ENCODE measurements around the gene NET1.

The NET1 gene

DNA sequence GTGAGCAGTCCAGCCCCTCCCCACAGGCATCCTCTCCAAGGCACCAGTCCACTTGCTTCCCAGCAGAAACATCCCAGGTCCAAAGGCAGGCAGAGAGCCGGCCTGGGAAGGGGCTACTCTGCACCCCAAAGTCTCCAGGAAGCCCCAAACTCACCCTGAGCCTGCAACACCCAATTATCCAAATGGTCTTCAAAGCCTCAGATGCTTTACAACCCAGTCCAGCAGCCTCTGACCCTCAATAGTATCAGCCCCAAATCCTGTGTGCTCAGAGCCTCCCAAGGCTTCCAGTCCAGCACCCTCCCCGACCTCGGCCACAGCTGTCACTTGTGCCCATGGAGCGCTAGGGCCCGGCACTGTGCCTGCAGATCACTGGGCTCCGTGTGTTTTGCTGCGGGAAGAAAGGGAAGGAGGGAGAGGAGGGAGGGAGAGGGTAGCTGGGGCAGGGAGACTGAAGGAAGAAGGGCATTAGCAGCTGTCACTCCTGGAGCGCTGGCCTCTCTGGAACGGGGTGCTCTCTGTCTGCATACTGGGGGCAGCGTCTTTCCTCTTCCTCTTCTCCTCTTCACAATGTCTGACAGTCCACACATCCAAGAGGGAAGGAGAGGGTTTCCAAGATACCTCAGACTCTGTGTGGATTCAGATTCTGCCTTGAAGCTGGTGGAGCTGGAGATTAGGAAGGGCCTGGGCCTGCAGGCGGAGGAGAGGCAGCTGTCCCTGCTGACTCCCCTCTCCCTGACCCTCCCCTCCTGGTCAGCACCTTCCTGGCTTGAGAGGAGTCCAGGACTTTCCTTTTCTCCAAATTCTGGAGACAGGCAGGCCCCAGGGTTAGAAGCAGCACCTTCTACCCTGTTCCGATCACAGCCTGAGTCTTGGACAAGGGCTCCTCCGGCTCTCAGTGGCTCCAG, 73.8 kb downstream of the NET1 start:
- DNase-seq: no peak

DNA sequence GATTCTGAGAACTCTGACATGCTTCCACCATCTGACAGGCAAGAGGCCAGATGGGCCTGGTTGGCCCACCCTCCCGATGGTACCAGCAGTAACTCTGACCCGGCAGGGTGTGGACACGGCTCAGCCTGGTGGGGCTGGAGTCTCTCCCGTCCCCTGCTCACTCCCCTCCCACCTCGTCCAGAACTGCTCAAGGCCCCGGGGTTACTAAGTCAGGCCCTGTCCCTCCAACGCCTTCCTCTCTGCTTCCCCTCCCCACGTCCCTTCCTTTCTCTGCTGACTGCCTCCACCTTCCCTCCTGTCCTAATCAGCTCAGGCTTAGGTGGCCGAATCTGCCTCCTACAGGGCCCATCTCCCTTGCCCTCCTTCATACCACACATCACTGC, 74.5 kb downstream of the NET1 start:
- no peak for DNase-seq

DNA sequence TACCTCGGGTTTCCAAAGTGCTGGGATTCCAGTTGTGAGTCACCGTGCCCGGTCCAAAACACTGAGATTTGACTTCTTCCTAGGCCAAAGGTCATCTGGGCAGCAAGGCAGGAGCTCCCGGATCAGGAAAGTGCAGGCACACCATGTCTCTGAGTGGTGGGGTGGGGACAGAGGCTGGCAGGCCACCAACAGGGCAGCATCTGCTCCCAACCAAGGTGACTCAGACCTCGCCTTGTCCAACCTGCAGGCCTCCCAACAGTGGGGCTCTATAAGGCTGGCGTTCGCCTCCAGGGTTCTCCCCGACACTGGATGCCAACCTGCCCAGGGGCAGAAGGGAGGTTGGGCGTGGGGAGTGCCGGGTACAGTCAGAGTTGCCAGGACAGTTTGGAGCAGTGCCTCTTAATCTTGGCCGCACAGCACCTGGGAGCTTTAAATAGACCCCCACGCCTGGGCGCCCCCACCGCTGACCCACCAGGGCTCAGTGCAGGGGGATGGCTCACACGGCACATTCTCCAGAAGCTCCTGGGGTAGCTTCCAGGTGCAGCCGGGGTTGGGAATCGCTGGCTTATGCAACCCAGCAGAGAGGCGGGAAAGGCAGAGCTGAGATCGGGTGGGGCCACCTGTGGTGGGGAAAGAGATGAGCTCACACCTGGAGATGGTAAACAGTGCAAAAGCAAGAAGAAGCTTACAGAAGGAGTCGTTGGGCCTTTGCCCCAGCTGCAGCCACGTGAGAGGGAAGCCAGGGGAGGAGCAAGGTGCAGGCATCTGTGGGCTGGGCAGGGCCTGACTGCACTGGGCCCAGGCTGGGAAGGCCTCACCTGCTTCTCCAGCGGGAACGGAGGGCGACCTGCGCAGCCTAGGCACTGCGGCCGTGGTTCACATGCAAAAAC, 76.2 kb downstream of the NET1 start:
- DNase-seq: peak; percentile 45

DNA sequence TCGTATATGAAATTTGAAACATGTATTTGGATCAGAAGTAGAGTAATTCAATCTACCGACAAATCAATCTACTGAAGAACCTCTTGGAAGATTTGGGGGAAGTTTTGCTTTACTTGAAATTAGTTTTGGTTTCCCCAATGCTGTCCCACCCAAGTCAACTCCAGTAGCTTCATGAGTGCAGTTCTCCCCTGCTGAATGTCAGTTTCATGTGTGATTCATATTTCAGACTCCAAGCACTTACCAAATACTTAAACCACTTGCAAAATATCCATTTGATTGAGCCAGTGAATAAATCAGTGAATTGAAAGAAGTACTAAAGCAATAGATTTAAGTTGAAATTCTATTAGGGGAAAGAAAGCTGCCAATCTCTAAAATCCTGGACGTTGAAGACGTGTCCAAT, 77.7 kb downstream of the NET1 start:
- DNase-seq: no peak

DNA sequence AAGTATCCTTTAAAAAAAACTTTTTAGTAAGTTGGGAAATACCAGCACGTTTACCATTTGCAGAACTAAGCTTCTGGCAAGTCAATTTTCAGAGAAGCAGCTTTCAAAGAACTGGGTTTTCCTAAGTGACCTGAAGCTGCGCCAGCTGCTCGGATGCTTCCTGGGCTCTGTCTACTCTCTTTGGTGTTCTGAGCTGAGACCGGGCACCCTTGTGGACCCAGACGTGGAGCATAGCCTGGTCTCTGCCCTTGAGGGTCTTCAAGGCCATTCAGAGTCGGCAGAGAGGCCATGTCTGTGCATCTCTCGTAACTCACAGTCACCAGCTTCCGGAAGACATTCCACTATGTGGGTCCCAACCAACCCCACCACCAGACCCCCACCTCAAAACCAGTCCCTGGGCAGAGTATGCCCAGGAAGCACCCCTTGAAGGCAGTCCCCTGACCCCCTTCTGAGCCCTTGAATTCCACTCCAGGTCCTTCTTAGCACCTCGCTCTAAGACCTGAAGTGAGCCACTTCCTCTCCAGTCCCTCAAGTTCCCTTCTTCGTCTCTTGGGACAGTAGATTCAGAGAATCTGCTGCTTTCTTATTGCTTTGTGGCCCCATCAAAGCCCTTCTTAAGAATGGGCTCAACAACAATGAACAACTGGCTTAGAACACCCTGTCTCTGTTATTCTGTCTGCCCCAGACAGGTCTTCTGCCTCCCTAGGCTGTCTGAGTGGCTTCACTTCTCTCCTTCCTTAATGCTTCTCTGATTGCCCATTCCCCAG, 78.5 kb downstream of the NET1 start:
- DNase-seq: no peak

DNA sequence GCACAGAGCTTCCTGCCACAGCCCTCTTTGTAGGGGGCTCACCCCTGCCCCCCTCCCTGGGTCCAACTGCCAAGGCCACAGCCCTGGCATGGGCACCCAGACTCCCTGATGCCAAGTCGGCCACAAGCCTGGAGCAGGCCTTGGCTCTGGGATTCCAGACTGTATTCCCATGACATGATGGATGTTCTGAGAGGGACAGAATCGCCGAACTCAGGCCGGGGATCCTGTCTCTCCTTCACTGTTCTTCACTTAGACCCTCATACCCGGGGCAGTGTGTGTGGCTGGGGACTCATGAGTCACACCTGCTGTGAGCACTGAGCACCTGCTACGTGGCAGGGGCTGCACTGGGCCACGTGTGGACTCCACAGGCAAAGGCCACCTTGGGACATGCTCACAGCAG, 79.1 kb downstream of the NET1 start:
- DNase-seq: no peak

DNA sequence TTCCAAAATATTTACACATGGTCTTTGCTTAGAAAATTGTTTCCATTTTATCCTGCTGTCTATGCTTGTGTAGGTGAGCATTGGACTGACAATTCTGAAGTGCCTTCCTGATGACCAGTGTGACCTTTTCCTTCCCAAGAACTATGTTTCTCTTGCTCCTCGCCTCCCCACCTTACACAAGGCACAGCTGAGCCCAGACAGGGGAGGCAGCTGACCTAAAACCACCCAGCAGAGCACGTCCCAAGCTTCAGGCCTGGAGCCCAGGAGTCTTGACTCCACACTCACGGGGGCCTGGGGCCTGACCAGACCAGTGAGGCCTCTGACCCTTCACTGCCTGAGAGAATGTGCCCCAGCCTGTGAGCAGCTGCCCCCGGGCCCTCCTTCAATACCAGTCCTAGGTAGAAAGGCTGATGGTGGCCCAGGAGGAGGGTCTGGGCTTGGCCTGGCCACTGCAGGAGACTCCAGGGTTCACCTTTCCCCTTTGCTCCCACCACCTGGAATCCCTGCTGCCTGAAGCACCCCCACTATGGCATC, 80.0 kb downstream of the NET1 start:
- DNase-seq: no peak

DNA sequence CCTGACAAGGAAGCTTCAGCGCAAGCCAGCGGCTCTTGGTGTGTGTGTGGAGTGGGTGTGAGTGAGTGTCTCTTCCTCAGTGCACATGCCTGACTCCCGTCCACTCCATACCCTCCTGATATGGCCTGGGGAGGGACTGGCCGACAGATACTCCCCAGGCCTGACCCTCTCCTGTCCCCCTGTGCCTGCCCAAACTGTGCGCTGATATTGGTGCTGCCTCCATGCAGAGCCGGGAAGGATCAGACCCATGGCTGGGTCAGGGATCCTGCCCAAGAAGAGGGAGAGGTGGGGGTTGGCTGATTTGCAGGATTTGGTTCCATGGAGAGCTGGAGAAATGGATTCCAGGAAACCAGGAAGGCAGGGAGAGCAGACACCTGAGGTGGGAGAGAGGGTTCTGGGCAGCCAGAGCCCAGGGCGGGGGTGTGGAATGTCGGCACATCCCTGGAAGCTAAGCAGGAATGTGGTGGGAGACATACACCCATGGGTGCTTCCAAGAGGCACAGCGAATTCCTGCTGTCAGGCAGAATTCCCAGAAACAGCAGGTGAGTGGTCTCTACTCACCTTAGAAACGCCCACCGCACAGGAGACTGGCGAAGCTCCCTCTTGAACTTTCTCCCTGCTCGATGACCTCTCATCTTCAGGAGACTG, 80.7 kb downstream of the NET1 start:
- DNase-seq: no peak

DNA sequence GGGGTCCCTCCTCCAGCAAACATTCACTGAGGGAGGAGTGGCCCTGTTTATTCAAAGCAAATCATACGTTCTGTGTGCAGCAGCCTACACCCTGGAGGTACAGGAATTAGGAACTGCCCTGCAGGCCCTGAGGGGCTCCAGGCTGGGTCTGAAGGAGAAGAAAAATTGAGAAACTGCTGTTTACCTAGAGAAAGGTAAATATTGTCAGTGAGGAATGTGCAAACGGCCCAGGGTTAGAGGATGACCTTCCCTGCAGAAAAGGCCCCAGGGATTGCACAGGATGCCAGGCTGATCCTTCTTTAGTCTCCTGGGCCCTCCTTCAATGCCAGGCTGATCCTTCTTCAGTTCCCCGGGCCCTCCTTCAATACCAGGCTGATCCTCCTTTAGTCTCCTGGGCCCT, 81.3 kb downstream of the NET1 start:
- no peak for DNase-seq

DNA sequence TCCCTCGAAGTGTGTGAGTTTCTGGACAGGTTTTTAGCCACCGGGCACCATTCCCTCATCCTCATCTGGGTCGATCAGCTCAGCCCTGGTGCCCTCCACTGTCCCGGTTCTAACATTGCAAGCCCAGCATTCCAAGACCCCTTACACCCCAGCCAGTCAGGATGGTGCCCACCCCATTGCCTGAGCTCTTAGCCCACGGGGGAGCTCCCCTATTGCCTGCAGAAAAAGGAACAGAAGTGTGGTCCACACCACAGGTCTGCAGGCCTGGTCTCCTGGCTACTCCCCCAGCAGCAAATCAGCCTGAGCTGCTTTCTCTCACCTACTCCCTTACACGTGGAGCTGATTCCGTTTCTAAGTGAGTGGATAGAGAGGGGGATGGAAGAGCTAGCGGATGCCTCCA, 82.3 kb downstream of the NET1 start:
- DNase-seq: no peak

DNA sequence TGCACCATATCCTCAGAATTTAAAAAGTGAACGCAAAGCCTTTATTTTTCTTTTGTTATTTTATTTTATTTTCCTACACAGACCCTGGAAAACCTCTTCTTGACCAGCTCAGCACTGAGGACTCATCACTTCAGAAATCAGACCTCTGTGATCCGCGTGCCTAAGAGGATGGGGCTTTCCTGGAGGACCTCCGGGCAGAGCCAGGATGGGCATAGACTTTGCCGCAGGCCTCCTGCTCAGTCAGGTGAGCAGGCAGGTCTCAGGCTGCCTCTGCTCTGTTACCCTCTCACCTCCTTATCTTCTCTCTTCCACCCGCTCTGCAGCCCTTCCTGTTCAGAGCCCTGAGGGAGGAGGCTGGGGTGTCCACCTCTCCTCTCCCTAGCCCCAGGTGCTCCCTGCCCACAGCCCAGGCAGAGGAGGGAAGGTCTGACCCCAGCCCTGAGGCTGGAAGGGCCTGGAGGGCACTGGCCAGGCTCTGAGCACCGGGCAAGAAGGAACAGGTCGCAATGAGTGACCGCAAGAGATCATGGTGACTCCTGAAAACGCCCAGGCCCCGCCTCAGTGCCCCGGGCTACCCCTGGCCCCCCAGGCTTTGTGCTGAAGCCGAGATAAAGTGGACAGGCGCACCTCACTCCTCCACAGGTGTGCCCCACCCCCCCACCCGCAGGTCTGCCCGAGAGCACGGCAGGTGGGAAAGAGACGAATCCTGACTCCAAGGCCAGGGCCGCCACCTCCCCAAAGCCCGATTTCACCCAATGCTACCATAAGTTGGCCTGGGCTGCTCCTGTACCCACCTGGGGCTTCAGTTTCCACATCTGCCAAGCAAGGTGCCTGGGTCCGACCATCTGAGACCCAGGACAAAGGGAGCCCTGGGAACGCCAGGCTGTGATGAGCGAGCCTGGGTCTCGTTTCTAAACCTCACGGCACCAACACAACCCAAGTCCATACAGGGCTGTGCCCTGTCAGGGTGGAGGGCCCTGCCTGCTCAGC, 84.2 kb downstream of the NET1 start:
- DNase-seq: no peak

DNA sequence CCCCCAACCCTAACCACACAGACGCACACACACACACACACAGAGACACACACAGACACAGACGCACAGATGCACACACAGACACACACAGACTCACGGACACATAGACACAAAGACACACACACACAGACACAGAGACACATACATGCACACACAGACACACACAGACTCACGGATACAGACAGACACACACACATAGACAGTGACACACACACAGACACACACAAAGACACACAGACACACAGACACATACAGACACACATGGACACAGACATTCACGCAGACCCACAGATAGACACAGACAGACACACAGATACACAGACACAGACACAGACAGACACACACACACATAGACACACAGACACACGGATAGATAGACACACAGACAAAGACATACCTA, 84.9 kb downstream of the NET1 start:
- DNase-seq: no peak

DNA sequence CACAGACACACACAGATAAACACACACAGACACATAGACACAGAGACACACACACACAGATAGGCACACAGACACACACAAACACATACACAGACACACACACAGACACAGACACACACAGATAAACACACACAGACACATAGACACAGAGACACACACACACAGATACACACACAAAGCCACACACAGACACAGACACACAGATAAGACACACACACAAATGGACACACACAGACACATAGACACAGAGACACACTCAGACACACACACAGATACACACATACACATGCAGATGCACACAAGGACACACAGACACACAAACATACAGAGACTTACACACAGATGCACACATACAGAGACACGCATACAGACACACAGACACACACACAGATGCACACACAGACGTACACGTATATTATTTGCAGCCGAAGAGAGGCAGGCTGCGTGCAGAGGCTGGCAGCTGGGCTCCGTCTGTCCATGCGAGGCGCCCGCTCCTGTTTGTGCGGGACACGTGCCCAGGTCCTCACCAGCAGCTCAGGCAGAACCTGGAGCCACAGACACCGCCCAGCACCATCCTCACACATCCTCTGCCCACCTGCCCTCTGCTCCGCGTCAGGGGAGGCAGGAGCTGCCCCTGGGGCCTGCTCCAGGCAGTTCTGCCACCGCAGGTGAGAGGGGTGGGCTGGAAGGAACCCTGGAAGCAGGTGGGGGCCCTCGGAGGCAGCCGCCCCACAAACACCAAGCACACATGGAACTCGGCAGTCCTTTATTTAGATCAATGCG, 85.8 kb downstream of the NET1 start:
- no peak for DNase-seq

DNA sequence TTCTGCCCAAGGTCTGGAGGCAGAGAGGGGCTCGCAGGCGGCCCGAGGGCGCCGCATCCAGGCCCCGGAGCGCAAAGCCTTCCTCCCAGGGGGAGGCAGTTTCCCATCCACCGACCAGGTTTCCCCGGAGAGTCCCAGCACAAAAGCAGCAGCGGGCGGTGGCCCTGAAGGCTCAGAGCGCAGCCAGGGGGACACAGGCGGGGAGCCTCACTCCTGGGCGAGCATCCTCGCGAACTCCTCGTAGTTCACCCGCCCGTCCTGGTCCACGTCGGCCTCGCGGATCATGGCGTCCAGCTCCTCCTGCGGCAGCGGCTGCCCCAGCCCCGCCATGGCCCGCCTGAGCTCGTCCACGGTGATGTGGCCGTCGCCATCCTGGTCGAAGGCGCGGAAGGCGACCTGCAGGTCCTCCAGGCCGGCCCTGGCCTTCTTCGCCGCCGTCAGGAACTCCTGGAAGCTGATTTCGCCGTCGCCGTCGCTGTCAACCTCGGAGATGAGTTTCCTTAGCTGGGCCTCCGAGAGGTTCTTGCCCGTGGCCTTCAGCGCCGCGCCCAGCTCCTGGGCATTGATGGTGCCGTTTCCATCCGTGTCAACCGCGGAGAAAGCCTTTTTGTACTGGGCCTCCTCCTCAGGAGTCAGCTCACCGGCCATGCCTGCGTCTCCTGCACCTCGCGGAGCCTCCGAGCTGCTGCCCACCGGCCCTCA, 86.6 kb downstream of the NET1 start:
- DNase-seq: no peak

DNA sequence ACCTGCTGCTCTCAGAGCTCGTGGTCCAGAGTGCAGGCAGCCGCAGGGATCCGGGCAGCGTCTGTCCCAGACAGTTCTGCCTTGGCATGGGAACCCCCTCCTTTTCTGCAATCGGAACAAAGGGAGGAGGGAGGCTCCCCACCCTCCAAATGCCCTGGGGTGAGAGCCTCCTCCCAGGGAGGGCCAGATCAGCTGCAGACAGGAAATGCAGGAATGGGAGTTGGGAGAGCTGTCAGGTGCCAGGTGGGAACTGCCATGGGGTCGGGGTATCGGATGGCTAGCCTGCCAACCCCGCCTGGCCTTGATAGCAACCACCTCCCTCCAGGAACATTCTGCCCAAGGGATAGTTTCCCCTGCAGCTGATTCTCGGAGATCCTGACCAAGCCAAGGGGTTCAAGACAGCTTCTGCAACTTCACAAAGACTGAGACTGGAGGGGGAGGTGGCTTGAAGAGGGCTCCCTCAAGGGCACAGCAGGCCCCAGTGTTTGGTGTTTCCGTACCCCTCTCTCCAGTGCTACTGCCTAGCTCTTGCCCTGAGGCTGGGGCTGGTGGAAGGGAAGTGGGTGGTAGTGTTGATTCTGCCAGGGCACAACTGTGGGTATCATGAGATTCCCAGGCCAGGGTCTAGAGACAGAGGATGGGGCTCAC, 87.3 kb downstream of the NET1 start, which contains the start of gene CALML5:
Gene CALML5, minus strand, starts transcription at position 78 of the 648 bp plus-strand sequence. CDS start 132 bp downstream, outside the sequence.
- no peak for DNase-seq

DNA sequence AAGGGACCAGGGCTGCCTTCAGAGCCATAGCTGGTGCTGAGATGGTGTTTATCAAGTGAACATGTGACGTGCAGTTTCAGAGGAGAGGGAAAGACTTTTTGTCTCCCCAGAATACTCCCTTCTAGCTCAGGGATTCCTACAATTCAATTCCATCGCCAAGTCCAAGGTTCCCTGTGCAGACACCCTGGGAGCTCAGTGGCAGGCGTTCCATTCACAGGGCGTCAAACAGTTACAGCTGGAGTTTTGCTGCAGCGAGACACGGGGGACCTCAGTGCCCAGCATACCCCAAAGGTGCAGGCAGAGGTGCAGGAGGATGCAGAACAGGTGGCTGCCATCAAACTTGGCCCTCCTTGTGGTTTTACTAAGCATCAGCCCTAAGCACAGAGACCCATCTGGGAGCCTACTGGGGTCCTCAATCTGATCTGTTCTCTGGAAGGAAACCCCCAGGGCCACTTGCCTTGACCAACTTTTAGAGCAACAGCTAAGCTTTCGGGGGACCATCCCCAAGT, 87.9 kb downstream of the NET1 start:
- no peak for DNase-seq

DNA sequence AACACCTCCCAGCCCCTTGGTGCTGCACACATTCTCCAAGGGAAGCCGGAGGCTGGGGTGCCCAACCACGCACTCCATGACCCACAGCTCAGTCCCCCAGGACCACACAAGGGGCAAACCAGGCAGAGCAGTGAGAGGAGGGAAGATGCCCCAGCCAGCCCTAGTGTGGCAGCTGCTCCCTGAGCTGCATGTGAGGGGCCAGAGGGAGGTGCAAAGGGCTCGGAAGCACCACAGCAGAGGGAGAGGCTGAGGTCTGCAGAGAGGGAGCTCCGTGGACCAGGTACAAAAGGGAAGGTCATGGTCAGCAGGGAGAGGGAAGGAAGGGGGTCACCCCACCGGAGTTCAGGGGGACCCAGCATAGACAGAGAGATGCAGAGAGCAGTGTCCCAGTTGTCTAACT, 88.6 kb downstream of the NET1 start:
- no peak for DNase-seq

DNA sequence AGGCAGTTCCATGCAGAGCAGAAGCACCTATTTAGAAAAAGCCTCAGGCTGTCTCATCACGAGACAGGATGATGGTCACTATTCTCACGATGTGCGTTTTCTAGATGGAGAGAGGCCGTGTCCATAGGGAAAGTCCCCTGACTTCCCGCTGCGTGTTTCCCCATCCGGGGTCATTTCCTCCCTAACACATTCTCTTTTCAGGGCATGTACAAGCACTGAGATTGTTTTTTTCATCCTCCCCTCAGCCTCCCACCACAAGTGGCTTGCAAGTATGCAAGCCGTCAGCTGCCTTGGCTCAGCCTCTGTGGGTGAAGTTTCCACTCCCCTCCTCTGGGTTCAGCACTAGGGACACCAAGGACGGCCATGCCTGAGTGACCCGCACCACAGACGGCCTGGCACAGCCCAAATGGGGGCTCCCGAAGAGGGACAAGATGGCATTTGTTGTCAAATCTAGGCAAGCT, 89.7 kb downstream of the NET1 start:
- no peak for DNase-seq
